RKO (cell line): ENCODE results near the gene OR5B3.
"Not testable (repeated sequence)": the region's sequence is repeated elsewhere in the genome, so short reads cannot be mapped to it uniquely, and the experiment has no call there.

Experiments
- DNase-seq: peaks from one replicate; pipeline ENCODE4 v3.0.0-alpha.2; 2016; ENCODE audit warnings: low spot score

Gene OR5B3

GRCh38 chr11:58406774-58407173, at the start of gene OR5B3:
TSS of gene OR5B3 (minus strand) at chr11:58406874. CDS start at chr11:58403409, 3,465 bp downstream.
- DNase-seq: no peak

GRCh38 chr11:58451585-58451984, 44.9 kb upstream of the OR5B3 start:
- no peak for DNase-seq

GRCh38 chr11:58446294-58446693, 39.6 kb upstream of the OR5B3 start:
- DNase-seq: no peak

GRCh38 chr11:58444300-58444699, 37.6 kb upstream of the OR5B3 start:
- no peak for DNase-seq

- DNase-seq: no peak
These were observed 35.5 kb upstream of the OR5B3 start, which contains the start of gene OR5B12 for GRCh38 chr11:58442136-58442535. TSS of gene OR5B12 (minus strand) at chr11:58442236. CDS start at chr11:58440151, 2,085 bp downstream.

GRCh38 chr11:58438486-58438885, 31.8 kb upstream of the OR5B3 start:
- DNase-seq: no peak

- DNase-seq: no peak
These were observed 27.5 kb upstream of the OR5B3 start for GRCh38 chr11:58434217-58434616.

- DNase-seq: no peak
These were observed 27.0 kb upstream of the OR5B3 start for GRCh38 chr11:58433638-58434203.

GRCh38 chr11:58429273-58429672, 22.6 kb upstream of the OR5B3 start:
- DNase-seq: no peak

- DNase-seq: no peak
These were observed 21.3 kb upstream of the OR5B3 start, which contains the start of gene OR5B2 for GRCh38 chr11:58428021-58428420. TSS of gene OR5B2 (minus strand) at chr11:58428121. CDS start at chr11:58423261, 4,860 bp downstream.

GRCh38 chr11:58399622-58400021, 7.1 kb downstream of the OR5B3 start:
- DNase-seq: not testable (repeated sequence)

GRCh38 chr11:58395581-58395980, 11.1 kb downstream of the OR5B3 start:
- no peak for DNase-seq

GRCh38 chr11:58394195-58394594, 12.5 kb downstream of the OR5B3 start:
- DNase-seq: peak; percentile 48

- no peak for DNase-seq
These were observed 13.9 kb downstream of the OR5B3 start for GRCh38 chr11:58392746-58393145.

- DNase-seq: no peak
These were observed 14.8 kb downstream of the OR5B3 start for GRCh38 chr11:58391879-58392278.

- no peak for DNase-seq
These were observed 16.1 kb downstream of the OR5B3 start for GRCh38 chr11:58390551-58391063.

GRCh38 chr11:58358969-58359368, 47.7 kb downstream of the OR5B3 start, which contains the start of gene OR5B17:
TSS of gene OR5B17 (minus strand) at chr11:58359069. CDS start at chr11:58359069, 0 bp downstream.
- DNase-seq: no peak

GRCh38 chr11:58354727-58355126, 51.9 kb downstream of the OR5B3 start:
- DNase-seq: no peak
